ENCODE measurements around the gene FGL2. TPM values are rescaled to one million over a fixed set of nuclear protein-coding genes. Genes with fewer than 3 reads are reported as not detected.
"Not testable (repeated sequence)": the region's sequence is repeated elsewhere in the genome, so short reads cannot be mapped to it uniquely, and the experiment has no call there.

Gene FGL2
- total RNA-seq, 1 experiment from 2014 or later, result not detected

DNA sequence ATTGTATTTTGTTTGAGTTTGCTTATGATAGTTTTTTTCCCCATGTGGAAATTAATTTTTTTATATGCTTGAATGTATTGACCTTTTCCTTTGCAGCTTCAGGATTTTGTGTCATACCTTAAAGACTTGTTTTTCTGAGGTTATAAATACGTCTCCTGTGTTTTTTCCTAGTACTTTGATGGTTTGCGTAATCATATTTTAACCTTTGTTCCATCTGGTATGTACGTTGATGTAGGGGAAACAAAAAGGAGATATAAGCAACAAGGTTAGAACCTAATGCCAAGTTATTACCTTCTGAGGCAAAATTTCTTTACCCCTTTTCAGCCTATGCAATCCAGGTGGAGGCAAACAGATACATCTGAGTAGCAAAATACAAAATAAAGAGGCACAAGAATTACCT, 17.9 kb downstream of the FGL2 start:
- no peak overlapping the region for H2AFZ ChIP-seq (ENCODE audit: low read length)

DNA sequence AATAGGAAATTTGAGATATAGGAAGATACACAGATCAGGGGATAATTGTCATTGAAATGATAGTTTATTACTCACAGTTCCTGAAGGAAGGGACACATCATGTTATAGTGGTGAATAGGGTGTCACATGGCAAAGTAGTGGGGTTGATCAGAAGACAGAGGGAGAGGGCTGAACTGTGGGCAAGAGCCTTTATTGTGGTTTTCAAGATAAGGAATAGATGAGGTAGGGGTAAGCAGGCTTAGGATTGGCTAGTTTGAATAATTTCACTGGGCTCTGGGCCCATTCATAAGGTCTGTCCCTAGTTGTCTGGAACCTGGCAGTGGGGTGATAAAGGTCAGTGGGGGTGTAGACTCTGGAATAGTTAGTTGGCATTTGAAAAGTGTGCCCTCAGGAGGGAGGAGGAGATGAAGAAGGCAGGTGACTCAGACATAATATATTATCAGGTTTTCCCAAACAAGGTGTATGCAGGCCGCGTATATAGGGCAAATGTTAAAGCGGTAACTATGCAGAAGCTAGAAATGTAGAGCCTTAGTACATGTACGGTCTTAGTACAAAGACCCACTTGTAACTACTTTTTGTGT, 18.5 kb downstream of the FGL2 start:
- ChIA-PET POLR2A (ENCODE audit: unreplicated experiment) (no interaction called here), CTCF (no interaction called here)
- Histone ChIP-seq H3K4me1 (ENCODE audit: insufficient read depth, low read length) (no peaks in the 10 kb centered on the region), H3K9me2 (replicated peaks; ENCODE audit: low read length) (no peaks in the 10 kb centered on the region), H3K9ac (ENCODE audit: low read length) (no peak overlapping the region), H3K36me3 (ENCODE audit: low read depth, low read length) (no peaks in the 10 kb centered on the region), H3K9me3 (ENCODE audit: low read length) (no peaks in the 10 kb centered on the region), H3F3A (ENCODE audit: low read length, unreplicated experiment) (no peaks in the 10 kb centered on the region), H3K4me3 (ENCODE audit: low read length) (no peak overlapping the region), H2AFZ (ENCODE audit: low read length) (no peak overlapping the region), H3K79me2 (ENCODE audit: low read length) (no peaks in the 10 kb centered on the region), H3K27ac (ENCODE audit: low read length) (no peak overlapping the region), H3K27me3 (ENCODE audit: low read length) (no peaks in the 10 kb centered on the region), H3K4me2 (ENCODE audit: low read length) (no peak overlapping the region), H4K20me1 (ENCODE audit: low read length) (no peaks in the 10 kb centered on the region)
- intact Hi-C loops (cut with micrococcal nuclease), result no loop called here
- no peak for DNase-seq
- BruUV-seq (replicated peaks), result no TSS peak
- no peak for ATAC-seq
- TF ChIP-seq, protein P1, sequence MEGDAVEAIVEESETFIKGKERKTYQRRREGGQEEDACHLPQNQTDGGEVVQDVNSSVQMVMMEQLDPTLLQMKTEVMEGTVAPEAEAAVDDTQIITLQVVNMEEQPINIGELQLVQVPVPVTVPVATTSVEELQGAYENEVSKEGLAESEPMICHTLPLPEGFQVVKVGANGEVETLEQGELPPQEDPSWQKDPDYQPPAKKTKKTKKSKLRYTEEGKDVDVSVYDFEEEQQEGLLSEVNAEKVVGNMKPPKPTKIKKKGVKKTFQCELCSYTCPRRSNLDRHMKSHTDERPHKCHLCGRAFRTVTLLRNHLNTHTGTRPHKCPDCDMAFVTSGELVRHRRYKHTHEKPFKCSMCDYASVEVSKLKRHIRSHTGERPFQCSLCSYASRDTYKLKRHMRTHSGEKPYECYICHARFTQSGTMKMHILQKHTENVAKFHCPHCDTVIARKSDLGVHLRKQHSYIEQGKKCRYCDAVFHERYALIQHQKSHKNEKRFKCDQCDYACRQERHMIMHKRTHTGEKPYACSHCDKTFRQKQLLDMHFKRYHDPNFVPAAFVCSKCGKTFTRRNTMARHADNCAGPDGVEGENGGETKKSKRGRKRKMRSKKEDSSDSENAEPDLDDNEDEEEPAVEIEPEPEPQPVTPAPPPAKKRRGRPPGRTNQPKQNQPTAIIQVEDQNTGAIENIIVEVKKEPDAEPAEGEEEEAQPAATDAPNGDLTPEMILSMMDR (conservative IDR thresholded peaks at IDR 0.05; ENCODE audit: low read depth, low read length), result no peak
- no peak for TF ChIP-seq EZH2phosphoT487 (IDR thresholded peaks at IDR 0.05; ENCODE audit: borderline replicate concordance, low read length)
- no peak for TF ChIP-seq EZH2 (IDR thresholded peaks at IDR 0.05; ENCODE audit: low read length, unreplicated experiment)

More for the DNA sequence above, 17.9 kb downstream of the FGL2 start:
- H3K27me3 ChIP-seq (ENCODE audit: low read length), result no peaks in the 10 kb centered on the region
- H3K36me3 ChIP-seq (ENCODE audit: low read depth, low read length), result no peaks in the 10 kb centered on the region
- H3K4me1 ChIP-seq (ENCODE audit: insufficient read depth, low read length), result no peaks in the 10 kb centered on the region
- H3K4me2 ChIP-seq (ENCODE audit: low read length), result no peak overlapping the region
- H3K9me3 ChIP-seq (ENCODE audit: low read length), result no peaks in the 10 kb centered on the region
- H3K9ac ChIP-seq (ENCODE audit: low read length), result no peak overlapping the region
- no peaks in the 10 kb centered on the region for H3F3A ChIP-seq (ENCODE audit: low read length, unreplicated experiment)
- ATAC-seq (no peak), DNase-seq (no peak)
- TF ChIP-seq, protein P1 (conservative IDR thresholded peaks at IDR 0.05; ENCODE audit: low read depth, low read length), result no peak
- TF ChIP-seq EZH2phosphoT487 (IDR thresholded peaks at IDR 0.05; ENCODE audit: borderline replicate concordance, low read length) (no peak), EZH2 (IDR thresholded peaks at IDR 0.05; ENCODE audit: low read length, unreplicated experiment) (no peak)
- no peaks in the 10 kb centered on the region for H3K9me2 ChIP-seq (replicated peaks; ENCODE audit: low read length)
- H3K79me2 ChIP-seq (ENCODE audit: low read length), result no peaks in the 10 kb centered on the region
- no peak overlapping the region for H3K27ac ChIP-seq (ENCODE audit: low read length)
- POLR2A ChIA-PET (ENCODE audit: unreplicated experiment), result no interaction called here
- CTCF ChIA-PET, result no interaction called here
- no TSS peak for BruUV-seq (replicated peaks)
- intact Hi-C loops (cut with micrococcal nuclease), result no loop called here
- no peaks in the 10 kb centered on the region for H4K20me1 ChIP-seq (ENCODE audit: low read length)
- no peak overlapping the region for H3K4me3 ChIP-seq (ENCODE audit: low read length)

GRCh38 chr7:77178024-77178423, 21.6 kb downstream of the FGL2 start:
- H3K9ac ChIP-seq (ENCODE audit: low read length); H3K36me3 ChIP-seq (ENCODE audit: low read depth, low read length); H3K9me2 ChIP-seq (replicated peaks; ENCODE audit: low read length); H3K27me3 ChIP-seq (ENCODE audit: low read length); BruUV-seq (replicated peaks); POLR2A ChIA-PET (ENCODE audit: unreplicated experiment); H3F3A ChIP-seq (ENCODE audit: low read length, unreplicated experiment); DNase-seq; H2AFZ ChIP-seq (ENCODE audit: low read length); intact Hi-C loops (cut with micrococcal nuclease); ATAC-seq; H3K4me2 ChIP-seq (ENCODE audit: low read length); H3K4me3 ChIP-seq (ENCODE audit: low read length); H4K20me1 ChIP-seq (ENCODE audit: low read length); H3K79me2 ChIP-seq (ENCODE audit: low read length); CTCF ChIA-PET; H3K4me1 ChIP-seq (ENCODE audit: insufficient read depth, low read length); H3K9me3 ChIP-seq (ENCODE audit: low read length); H3K27ac ChIP-seq (ENCODE audit: low read length): not testable (repeated sequence)

DNA sequence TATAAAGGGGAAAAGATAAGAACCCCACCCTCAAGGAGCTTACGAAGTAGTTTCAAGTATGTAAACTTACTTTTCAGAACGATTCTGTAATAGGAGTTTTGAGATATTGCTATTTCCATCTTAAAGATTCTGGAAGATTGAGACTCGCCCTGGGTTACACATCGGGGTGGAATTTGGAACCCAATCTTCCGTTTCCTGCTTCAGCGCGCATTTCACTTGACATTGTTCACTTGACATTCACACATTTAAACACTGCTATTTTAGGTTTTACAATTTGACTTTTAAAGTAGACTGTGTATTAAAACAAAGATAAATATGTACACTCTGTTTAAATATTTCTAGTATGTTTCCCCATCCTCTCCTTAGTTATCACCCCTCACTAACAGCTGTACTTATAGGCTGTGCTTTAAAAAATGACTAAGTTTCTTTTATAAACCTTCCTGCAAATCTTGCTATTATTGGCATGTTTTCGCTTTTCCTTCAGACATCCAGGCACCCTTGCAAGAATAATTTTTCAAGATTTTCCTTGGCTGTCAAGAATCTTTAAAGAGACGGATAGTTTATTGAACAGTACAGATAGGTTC, 22.2 kb downstream of the FGL2 start:
- not testable (repeated sequence) for DNase-seq

DNA sequence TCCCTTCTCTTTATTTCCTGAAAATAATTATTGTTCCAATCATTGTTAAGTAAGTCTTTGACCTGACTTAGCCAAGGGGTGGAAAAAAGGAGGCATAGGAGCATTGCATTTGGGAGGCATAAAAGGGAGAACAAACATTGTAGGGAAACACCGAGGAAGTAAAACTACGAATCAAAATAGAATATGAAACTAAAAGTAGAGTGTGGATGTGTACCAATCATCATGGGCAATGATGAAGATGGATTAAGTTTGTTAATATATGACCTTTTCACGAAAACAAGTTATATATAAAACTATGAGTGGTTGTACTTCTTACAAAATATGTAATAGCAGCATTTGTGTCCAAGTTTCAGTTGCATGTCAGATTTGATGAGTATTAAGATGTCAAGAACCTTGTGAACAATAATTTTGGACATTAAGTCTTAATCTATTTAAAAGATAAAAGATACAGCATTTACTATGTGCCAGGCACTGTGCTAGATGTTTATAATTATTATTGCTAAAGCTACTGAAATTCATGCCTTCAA, 24.3 kb downstream of the FGL2 start:
- H4K20me1 ChIP-seq (ENCODE audit: low read length); BruUV-seq (replicated peaks); H3K4me2 ChIP-seq (ENCODE audit: low read length); H3K36me3 ChIP-seq (ENCODE audit: low read depth, low read length); H3K4me3 ChIP-seq (ENCODE audit: low read length); H3K79me2 ChIP-seq (ENCODE audit: low read length); H2AFZ ChIP-seq (ENCODE audit: low read length); H3F3A ChIP-seq (ENCODE audit: low read length, unreplicated experiment); DNase-seq; H3K9ac ChIP-seq (ENCODE audit: low read length); intact Hi-C loops (cut with micrococcal nuclease); CTCF ChIA-PET; ATAC-seq; H3K27me3 ChIP-seq (ENCODE audit: low read length); H3K9me3 ChIP-seq (ENCODE audit: low read length); H3K27ac ChIP-seq (ENCODE audit: low read length); H3K9me2 ChIP-seq (replicated peaks; ENCODE audit: low read length); H3K4me1 ChIP-seq (ENCODE audit: insufficient read depth, low read length); POLR2A ChIA-PET (ENCODE audit: unreplicated experiment): not testable (repeated sequence)

More for the DNA sequence above, 22.2 kb downstream of the FGL2 start:
- H3K27me3 ChIP-seq (ENCODE audit: low read length); H3K36me3 ChIP-seq (ENCODE audit: low read depth, low read length); intact Hi-C loops (cut with micrococcal nuclease); ATAC-seq; H3F3A ChIP-seq (ENCODE audit: low read length, unreplicated experiment); H3K79me2 ChIP-seq (ENCODE audit: low read length); H3K9ac ChIP-seq (ENCODE audit: low read length); H3K27ac ChIP-seq (ENCODE audit: low read length); H3K4me3 ChIP-seq (ENCODE audit: low read length); H3K4me2 ChIP-seq (ENCODE audit: low read length); H4K20me1 ChIP-seq (ENCODE audit: low read length); H3K9me2 ChIP-seq (replicated peaks; ENCODE audit: low read length); H3K9me3 ChIP-seq (ENCODE audit: low read length); CTCF ChIA-PET; POLR2A ChIA-PET (ENCODE audit: unreplicated experiment); H3K4me1 ChIP-seq (ENCODE audit: insufficient read depth, low read length); BruUV-seq (replicated peaks); H2AFZ ChIP-seq (ENCODE audit: low read length): not testable (repeated sequence)
